CD4-positive, alpha-beta T cell (primary cell): Measurements from ENCODE around the gene MLC1. TPM values are rescaled to one million over a fixed set of nuclear protein-coding genes. Genes with fewer than 3 reads are reported as not detected.
A peak's percentile ranks its signal among the peaks of the same experiment; 100 is the strongest.

Experiments
- ATAC-seq: fragments of 200-7000 bp; cut with Tn5 transposase; one replicate; pipeline ENCODE4 v1.10.0; 2022; ENCODE audit warnings: mild to moderate bottlenecking; ENCODE audit not compliant: poor library complexity
- CTCF ChIA-PET: fragments of 350-600 bp; sonication (Branson Sonifier 250); formaldehyde crosslinking; loops from one replicate; lab custom pipeline; 2021; ENCODE audit warnings: antibody characterized with exemption, inconsistent platforms; lab: Charles Lee
- POLR2A ChIA-PET: fragments of 350-600 bp; sonication (Branson Sonifier 250); formaldehyde crosslinking; loops from one replicate; lab custom pipeline; 2021; ENCODE audit warnings: antibody characterized with exemption, inconsistent platforms; lab: Charles Lee
- DNase-seq, 14 experiments: peaks; one replicate each; pipeline ENCODE4 v3.0.0-alpha.2; 2013 to 2020; ENCODE audit warnings: mixed read lengths in 2 of 14
- H3K27ac ChIP-seq, 2 donors: one replicate each; pipeline versions ENCODE4 v1.5.1 to v1.7.0; 2013; ENCODE audit warnings: low read length in 2 of 2, low read depth in 1 of 2, mild to moderate bottlenecking in 1 of 2
- H3K27me3 ChIP-seq, 2 experiments: 1 replicate in 1 of 2; 2 replicates in 1 of 2; pipeline versions ENCODE4 v1.6.1 to v1.7.0; 2013; ENCODE audit warnings: low read length in 2 of 2, control low read depth in 1 of 2, mild to moderate bottlenecking in 1 of 2, moderate library complexity in 1 of 2; ENCODE audit not compliant: insufficient read depth in 2 of 2, control insufficient read depth in 1 of 2
- H3K36me3 ChIP-seq: one replicate; pipeline ENCODE4 v1.6.1; 2013; ENCODE audit warnings: low read length, control low read depth; ENCODE audit not compliant: insufficient read depth
- H3K4me1 ChIP-seq: one replicate; pipeline ENCODE4 v1.6.1; 2013; ENCODE audit warnings: low read length, control low read depth; ENCODE audit not compliant: insufficient read depth
- H3K4me3 ChIP-seq: one replicate; pipeline ENCODE4 v1.5.1; 2013; ENCODE audit warnings: mild to moderate bottlenecking, low read length, moderate library complexity
- H3K9me3 ChIP-seq, 2 experiments: 1 replicate in 1 of 2; 2 replicates in 1 of 2; pipeline versions ENCODE4 v1.6.1 to v1.7.0; 2013; ENCODE audit warnings: low read length in 2 of 2, mild to moderate bottlenecking in 2 of 2, control low read depth in 1 of 2, moderate library complexity in 1 of 2; ENCODE audit not compliant: control insufficient read depth in 1 of 2, insufficient read depth in 1 of 2
- H3K27ac Mint-ChIP-seq: one replicate; pipeline ENCODE4 v1.8.0; 2020; ENCODE audit warnings: mixed read lengths
- H3K27me3 Mint-ChIP-seq: one replicate; pipeline ENCODE4 v1.8.0; 2021; ENCODE audit warnings: mixed read lengths
- H3K36me3 Mint-ChIP-seq: one replicate; pipeline ENCODE4 v1.8.0; 2021; ENCODE audit warnings: low read depth, mixed read lengths
- H3K4me1 Mint-ChIP-seq: one replicate; pipeline ENCODE4 v1.8.0; 2021; ENCODE audit warnings: low read depth, mixed read lengths
- H3K4me3 Mint-ChIP-seq: one replicate; pipeline ENCODE4 v1.8.0; 2020; ENCODE audit warnings: mild to moderate bottlenecking, mixed read lengths
- H3K9me3 Mint-ChIP-seq: one replicate; pipeline ENCODE4 v1.8.0; 2020; ENCODE audit warnings: mixed read lengths
- intact Hi-C, 2 experiments: fragments of 100-400 bp; cut with DNase I in 1 of 2; cut with micrococcal nuclease in 1 of 2; formaldehyde crosslinking; loops; one replicate each; pipeline versions ENCODE4 v1.15.1 to v1.9.0; 2023 to 2025; cut with DNase I, micrococcal nuclease
- total RNA-seq, 174 experiments: library from RNA in 2 of 174; stranded (reverse) in 2 of 174; gene quantifications; one replicate each; pipeline ENCODE4 v1.2.3 and lab custom pipeline; 2021 to 2026
- TF ChIP-seq, protein P1 (sequence below): fragments of 200-600 bp; IDR thresholded peaks from one replicate; pipeline ENCODE4 v1.8.0; 2022; ENCODE audit warnings: antibody characterized with exemption, mild to moderate bottlenecking

The MLC1 gene
- total RNA-seq, 2 experiments from 2014 or later: 0.16 TPM; not detected in 1

DNA sequence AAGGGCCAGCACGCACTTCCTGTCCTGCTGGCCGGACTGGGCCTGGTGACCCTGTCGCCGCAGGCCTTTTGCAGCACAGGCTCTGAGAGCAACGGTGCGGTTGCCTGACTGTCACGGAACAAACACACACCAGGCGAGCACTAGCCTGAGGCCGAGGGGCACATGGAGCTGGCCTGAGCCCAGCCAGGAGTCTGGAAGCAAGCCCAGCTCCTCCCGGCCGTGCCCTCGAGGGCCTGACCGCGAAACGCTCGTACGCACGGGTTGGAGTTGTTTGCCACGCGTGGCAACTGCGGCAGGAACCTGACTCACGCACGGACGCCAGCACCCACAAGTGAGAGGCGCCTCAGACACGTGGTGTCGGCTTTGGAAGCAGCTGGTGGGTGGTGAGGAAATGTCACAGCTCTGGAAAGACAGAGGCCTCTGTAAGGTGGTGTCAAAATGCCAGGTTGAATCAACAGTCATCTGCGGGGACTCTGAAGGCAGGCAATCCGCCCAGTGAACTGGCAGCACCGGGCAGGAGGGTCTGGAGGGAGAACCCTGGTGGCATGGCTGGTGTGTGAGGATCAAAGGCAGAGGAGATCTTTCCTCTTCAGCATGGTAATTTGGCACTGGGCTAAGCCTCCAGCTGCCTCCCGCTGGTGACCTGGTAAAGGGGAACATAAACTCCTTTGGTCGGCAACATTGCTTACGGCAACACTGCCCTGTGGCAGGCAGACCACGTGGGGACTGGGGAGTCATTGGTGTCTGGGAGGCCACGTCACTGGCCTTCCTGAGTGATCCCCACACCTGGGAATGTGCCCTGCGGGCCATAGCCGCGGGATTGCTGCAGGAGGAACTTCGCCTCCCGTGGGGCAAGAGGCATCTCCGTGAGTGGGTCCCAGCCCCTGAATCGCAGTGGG, 57.3 kb downstream of the MLC1 start:
- TF ChIP-seq, protein P1, sequence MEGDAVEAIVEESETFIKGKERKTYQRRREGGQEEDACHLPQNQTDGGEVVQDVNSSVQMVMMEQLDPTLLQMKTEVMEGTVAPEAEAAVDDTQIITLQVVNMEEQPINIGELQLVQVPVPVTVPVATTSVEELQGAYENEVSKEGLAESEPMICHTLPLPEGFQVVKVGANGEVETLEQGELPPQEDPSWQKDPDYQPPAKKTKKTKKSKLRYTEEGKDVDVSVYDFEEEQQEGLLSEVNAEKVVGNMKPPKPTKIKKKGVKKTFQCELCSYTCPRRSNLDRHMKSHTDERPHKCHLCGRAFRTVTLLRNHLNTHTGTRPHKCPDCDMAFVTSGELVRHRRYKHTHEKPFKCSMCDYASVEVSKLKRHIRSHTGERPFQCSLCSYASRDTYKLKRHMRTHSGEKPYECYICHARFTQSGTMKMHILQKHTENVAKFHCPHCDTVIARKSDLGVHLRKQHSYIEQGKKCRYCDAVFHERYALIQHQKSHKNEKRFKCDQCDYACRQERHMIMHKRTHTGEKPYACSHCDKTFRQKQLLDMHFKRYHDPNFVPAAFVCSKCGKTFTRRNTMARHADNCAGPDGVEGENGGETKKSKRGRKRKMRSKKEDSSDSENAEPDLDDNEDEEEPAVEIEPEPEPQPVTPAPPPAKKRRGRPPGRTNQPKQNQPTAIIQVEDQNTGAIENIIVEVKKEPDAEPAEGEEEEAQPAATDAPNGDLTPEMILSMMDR: no peak
- Histone ChIP-seq H3K9me3 (no peaks in the 10 kb centered on the region), H3K27me3 (peaks cover 3 to 6% of the 10 kb centered on the region in 2 experiments), H3K36me3 (no peaks in the 10 kb centered on the region), H3K4me3 (no peak overlapping the region), H3K4me1 (peaks cover 23% of the 10 kb centered on the region), H3K27ac (no peak overlapping the region)
- H3K4me3 Mint-ChIP-seq: no peak overlapping the region
- POLR2A ChIA-PET: interaction anchor here (1.0 kb wide), 1 partner anchor 66 kb away, joined by 4 read pairs; no protein-coding TSS in a partner anchor
- no peaks in the 10 kb centered on the region for H3K9me3 Mint-ChIP-seq
- peaks cover 7% of the 10 kb centered on the region for H3K4me1 Mint-ChIP-seq
- ATAC-seq (peak; percentile 30), DNase-seq (peak in 13 of 14 experiments; percentile 30 to 83 (median 41))
- H3K36me3 Mint-ChIP-seq: no peaks in the 10 kb centered on the region
- CTCF ChIA-PET: interaction anchor here (1.3 kb wide), 1 partner anchor 21 kb away, joined by 3 read pairs; no protein-coding TSS in a partner anchor
- intact Hi-C loops: no loop called here
- no peak overlapping the region for H3K27ac Mint-ChIP-seq
- H3K27me3 Mint-ChIP-seq: peaks cover 10% of the 10 kb centered on the region

DNA sequence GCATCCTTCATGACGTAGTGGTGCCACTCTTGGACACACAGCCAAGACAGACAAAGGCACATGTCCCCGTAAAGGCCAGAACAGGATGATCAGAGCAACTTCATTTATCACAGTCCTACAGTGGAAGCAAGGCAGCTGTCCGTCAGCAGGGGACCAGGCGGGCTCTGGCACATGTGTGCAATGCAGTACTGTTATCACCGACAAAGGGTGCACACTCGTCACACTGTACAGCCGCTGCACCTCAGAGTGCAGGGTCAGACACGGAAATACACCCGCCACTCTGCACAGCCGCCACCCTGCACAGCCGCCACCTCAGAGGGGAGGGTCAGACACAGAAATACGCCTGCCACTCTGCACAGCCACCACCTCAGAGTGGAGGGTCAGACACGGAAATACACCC, 59.2 kb downstream of the MLC1 start:
- TF ChIP-seq, protein P1: no peak
- ChIA-PET POLR2A (no interaction called here), CTCF (no interaction called here)
- ATAC-seq: no peak
- H3K9me3 Mint-ChIP-seq: no peaks in the 10 kb centered on the region
- no peak overlapping the region for H3K4me3 Mint-ChIP-seq
- H3K27ac Mint-ChIP-seq: no peak overlapping the region
- DNase-seq: no peak
- H3K36me3 ChIP-seq: no peaks in the 10 kb centered on the region
- intact Hi-C loops: no loop called here
- H3K27me3 ChIP-seq: peaks cover 0 to 3% of the 10 kb centered on the region in 2 experiments
- H3K4me1 Mint-ChIP-seq: peaks cover 7% of the 10 kb centered on the region
- peaks cover 23% of the 10 kb centered on the region for H3K4me1 ChIP-seq
- peaks cover 10% of the 10 kb centered on the region for H3K27me3 Mint-ChIP-seq
- no peaks in the 10 kb centered on the region for H3K36me3 Mint-ChIP-seq
- no peaks in the 10 kb centered on the region for H3K9me3 ChIP-seq
- no peak overlapping the region for H3K27ac ChIP-seq
- no peak overlapping the region for H3K4me3 ChIP-seq

GRCh38 chr22:50022171-50022819, 62.9 kb downstream of the MLC1 start:
- TF ChIP-seq, protein P1: no peak
- ChIA-PET POLR2A (no interaction called here), CTCF (no interaction called here)
- no peaks in the 10 kb centered on the region for H3K27me3 ChIP-seq
- H3K4me3 ChIP-seq: no peak overlapping the region
- H3K9me3 ChIP-seq: no peaks in the 10 kb centered on the region
- DNase-seq: no peak
- H3K36me3 ChIP-seq: no peaks in the 10 kb centered on the region
- H3K36me3 Mint-ChIP-seq: no peaks in the 10 kb centered on the region
- peaks cover 24% of the 10 kb centered on the region for H3K4me1 ChIP-seq
- H3K4me1 Mint-ChIP-seq: peaks cover 24% of the 10 kb centered on the region
- no peaks in the 10 kb centered on the region for H3K9me3 Mint-ChIP-seq
- no peak overlapping the region for H3K4me3 Mint-ChIP-seq
- intact Hi-C loops: no loop called here
- no peak for ATAC-seq
- H3K27me3 Mint-ChIP-seq: peaks cover 3% of the 10 kb centered on the region
- no peak overlapping the region for H3K27ac Mint-ChIP-seq
- H3K27ac ChIP-seq: no peak overlapping the region
